Endodermal cell (in vitro differentiated cells): Measurements from ENCODE around the gene GTPBP6. TPM values are rescaled to one million over a fixed set of nuclear protein-coding genes. Genes with fewer than 3 reads are reported as not detected.
A peak's percentile ranks its signal among the peaks of the same experiment; 100 is the strongest.
"Not testable (repeated sequence)": the region's sequence is repeated elsewhere in the genome, so short reads cannot be mapped to it uniquely, and the experiment has no call there.

Experiments
- DNase-seq: peaks from one replicate; pipeline ENCODE4 v3.0.0-alpha.2; 2017
- H3K27ac ChIP-seq: 2 replicates; pipeline ENCODE4 v1.5.1; 2013; ENCODE audit warnings: mild to moderate bottlenecking, low read depth, low read length, moderate library complexity
- H3K27me3 ChIP-seq: 2 replicates; pipeline ENCODE4 v1.6.1; 2013; ENCODE audit warnings: mild to moderate bottlenecking, low read length, moderate library complexity; ENCODE audit not compliant: insufficient read depth, control insufficient read depth, poor library complexity, severe bottlenecking
- H3K36me3 ChIP-seq: 2 replicates; pipeline ENCODE4 v1.7.0; 2013; ENCODE audit warnings: mild to moderate bottlenecking, low read length, moderate library complexity; ENCODE audit not compliant: control insufficient read depth, insufficient read depth
- H3K4me1 ChIP-seq: one replicate; pipeline ENCODE4 v1.7.0; 2013; ENCODE audit warnings: low read length; ENCODE audit not compliant: control insufficient read depth, insufficient read depth
- H3K4me3 ChIP-seq: 2 replicates; pipeline ENCODE4 v1.5.1; 2013; ENCODE audit warnings: mild to moderate bottlenecking, low read length, moderate library complexity
- H3K9ac ChIP-seq: 2 replicates; pipeline ENCODE4 v1.6.1; 2013; ENCODE audit warnings: mild to moderate bottlenecking, low read length, moderate library complexity; ENCODE audit not compliant: poor library complexity, severe bottlenecking; ENCODE audit errors: extremely low read depth
- H3K9me3 ChIP-seq: 2 replicates; pipeline ENCODE4 v1.6.1; 2013; ENCODE audit warnings: mild to moderate bottlenecking, low read length, moderate library complexity; ENCODE audit not compliant: control insufficient read depth
- H3K27ac Mint-ChIP-seq: 2 replicates; pipeline ENCODE4 v1.8.0; 2020; ENCODE audit warnings: mixed read lengths
- H3K27me3 Mint-ChIP-seq: 2 replicates; pipeline ENCODE4 v1.8.0; 2021; ENCODE audit warnings: mild to moderate bottlenecking, mixed read lengths; ENCODE audit not compliant: insufficient read depth
- H3K36me3 Mint-ChIP-seq: 2 replicates; pipeline ENCODE4 v1.8.0; 2020; ENCODE audit warnings: low read depth, mixed read lengths
- H3K4me1 Mint-ChIP-seq: 2 replicates; pipeline ENCODE4 v1.8.0; 2020; ENCODE audit warnings: mixed read lengths
- H3K4me3 Mint-ChIP-seq: 2 replicates; pipeline ENCODE4 v1.8.0; 2020; ENCODE audit warnings: mild to moderate bottlenecking, moderate library complexity, mixed read lengths
- H3K9me3 Mint-ChIP-seq: 2 replicates; pipeline ENCODE4 v1.8.0; 2020; ENCODE audit warnings: mild to moderate bottlenecking, mixed read lengths
- WGBS, 2 experiments: methylation state at CpG; one replicate each; pipeline versions ENCODE4 v1.1.5 to v1.1.7; 2013; ENCODE audit warnings: missing lambda C conversion rate in 2 of 2, mixed read lengths in 1 of 2; ENCODE audit not compliant: insufficient coverage in 1 of 2, insufficient read length in 1 of 2; 5-methylcytosine and 5-hydroxymethylcytosine counted together
- total RNA-seq, 2 donors: library from RNA; stranded (reverse); fragmentation: NEBNext Ultra II Directional in 1 of 2; extraction: Animal tissue kit (Norgen Biotek cat#: 25700) in 1 of 2; gene quantifications; 2 replicates in 1 of 2; 3 replicates in 1 of 2; pipeline ENCODE4 v1.2.1, GENCODE V29; 2021
- TF ChIP-seq, protein P1 (sequence below): fragments of 200-600 bp; sonication (generic); conservative IDR thresholded peaks from 2 replicates; pipeline ENCODE4 v1.5.0; 2021; ENCODE audit warnings: antibody characterized with exemption, mild to moderate bottlenecking

Gene GTPBP6
- total RNA-seq, 2 donors from 2014 or later, result 58.8 to 61.0 TPM

DNA sequence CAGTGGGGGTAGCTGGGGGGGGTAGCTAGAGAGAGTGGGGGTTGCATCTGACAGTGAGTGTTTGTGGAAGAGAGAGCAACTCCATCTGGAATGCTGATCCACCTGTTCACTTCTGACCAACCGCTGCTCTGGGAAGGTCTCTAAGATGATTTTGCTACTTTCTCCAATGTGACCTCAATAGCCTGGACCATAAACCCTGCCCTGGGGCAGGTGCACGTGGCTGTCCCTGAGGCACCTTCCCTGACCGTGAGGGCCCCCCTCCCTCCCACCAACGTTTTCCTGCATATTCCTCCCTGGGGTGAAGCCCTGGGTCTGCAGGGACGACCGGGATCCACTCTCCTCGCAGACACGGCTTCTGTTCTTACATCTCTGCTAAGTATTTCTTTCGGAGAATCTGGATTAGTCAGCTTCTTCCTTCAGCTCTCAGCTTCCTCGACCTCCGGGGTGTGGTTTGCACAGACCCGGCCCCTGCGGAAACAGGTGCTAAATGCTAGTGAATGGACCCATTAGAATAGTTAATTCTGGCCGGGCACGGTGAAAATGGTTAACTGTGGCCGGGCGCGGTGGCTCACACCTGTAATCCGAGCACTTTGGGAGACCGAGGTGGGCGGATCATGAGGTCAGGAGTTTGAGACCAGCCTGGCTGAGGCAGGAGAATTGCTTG is 58.8 kb downstream of the GTPBP6 start:
- no peaks in the 10 kb centered on the region for H3K4me1 ChIP-seq
- no peaks in the 10 kb centered on the region for H3K36me3 ChIP-seq
- Mint-ChIP-seq H3K36me3 (no peaks in the 10 kb centered on the region), H3K4me3 (peak overlapping the region; percentile 36), H3K27me3 (no peaks in the 10 kb centered on the region), H3K27ac (peak overlapping the region; percentile 69), H3K9me3 (no peaks in the 10 kb centered on the region), H3K4me1 (peaks cover 13% of the 10 kb centered on the region)
- no peaks in the 10 kb centered on the region for H3K9me3 ChIP-seq
- WGBS, 2 experiments, result 63 to 66% methylated on average over 19 to 21 of the region's 21 CpGs
- no peak overlapping the region for H3K9ac ChIP-seq
- DNase-seq, result peak; percentile 94
- no peak overlapping the region for H3K4me3 ChIP-seq
- H3K27ac ChIP-seq, result no peak overlapping the region
- TF ChIP-seq, protein P1, sequence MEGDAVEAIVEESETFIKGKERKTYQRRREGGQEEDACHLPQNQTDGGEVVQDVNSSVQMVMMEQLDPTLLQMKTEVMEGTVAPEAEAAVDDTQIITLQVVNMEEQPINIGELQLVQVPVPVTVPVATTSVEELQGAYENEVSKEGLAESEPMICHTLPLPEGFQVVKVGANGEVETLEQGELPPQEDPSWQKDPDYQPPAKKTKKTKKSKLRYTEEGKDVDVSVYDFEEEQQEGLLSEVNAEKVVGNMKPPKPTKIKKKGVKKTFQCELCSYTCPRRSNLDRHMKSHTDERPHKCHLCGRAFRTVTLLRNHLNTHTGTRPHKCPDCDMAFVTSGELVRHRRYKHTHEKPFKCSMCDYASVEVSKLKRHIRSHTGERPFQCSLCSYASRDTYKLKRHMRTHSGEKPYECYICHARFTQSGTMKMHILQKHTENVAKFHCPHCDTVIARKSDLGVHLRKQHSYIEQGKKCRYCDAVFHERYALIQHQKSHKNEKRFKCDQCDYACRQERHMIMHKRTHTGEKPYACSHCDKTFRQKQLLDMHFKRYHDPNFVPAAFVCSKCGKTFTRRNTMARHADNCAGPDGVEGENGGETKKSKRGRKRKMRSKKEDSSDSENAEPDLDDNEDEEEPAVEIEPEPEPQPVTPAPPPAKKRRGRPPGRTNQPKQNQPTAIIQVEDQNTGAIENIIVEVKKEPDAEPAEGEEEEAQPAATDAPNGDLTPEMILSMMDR, result no peak
- no peaks in the 10 kb centered on the region for H3K27me3 ChIP-seq

DNA sequence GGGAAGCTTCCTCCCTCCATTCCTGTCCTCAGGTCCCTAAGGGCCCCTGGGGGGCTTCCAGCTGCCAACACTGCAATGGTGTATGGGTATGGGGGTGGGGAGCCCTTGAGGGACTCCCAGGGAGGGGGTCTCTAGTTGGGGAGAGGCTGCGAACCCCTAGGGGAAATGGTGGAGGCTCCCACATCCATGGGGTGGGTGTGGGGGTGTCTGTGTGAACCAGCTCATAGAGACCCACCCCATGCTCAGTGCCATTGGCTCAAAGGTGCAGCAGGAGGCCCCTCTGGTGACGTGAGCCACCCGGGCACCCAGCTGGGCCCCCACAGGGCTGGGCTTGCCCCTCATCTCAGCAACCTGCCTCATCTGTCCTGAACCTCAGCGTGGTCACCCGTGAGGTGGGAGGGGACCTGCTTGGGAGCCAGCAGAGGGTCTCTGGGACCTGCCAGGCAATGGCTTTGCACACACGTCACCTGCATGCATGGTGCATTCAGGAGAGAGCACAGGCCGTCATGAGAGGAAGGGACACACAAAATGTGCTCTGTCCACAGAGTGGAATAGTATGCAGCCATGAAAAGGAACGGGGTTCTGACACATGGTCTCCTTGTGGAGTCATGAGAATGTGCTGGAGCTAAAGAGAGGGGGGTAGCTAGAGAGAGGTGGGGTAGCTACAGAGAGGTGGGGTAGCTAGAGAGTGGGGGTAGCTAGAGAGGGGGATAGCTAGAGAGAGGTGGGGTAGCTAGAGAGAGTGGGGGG is 60.1 kb downstream of the GTPBP6 start:
- no peak overlapping the region for H3K27ac ChIP-seq
- H3K36me3 ChIP-seq, result no peaks in the 10 kb centered on the region
- H3K4me1 ChIP-seq, result no peaks in the 10 kb centered on the region
- Mint-ChIP-seq H3K9me3 (no peaks in the 10 kb centered on the region), H3K4me3 (no peak overlapping the region), H3K27me3 (no peaks in the 10 kb centered on the region), H3K36me3 (no peaks in the 10 kb centered on the region), H3K4me1 (peaks cover 13% of the 10 kb centered on the region), H3K27ac (no peak overlapping the region)
- no peaks in the 10 kb centered on the region for H3K9me3 ChIP-seq
- 83 to 96% methylated on average over 4 to 8 of the region's 8 CpGs for WGBS, 2 experiments
- TF ChIP-seq, protein P1, result no peak
- no peak overlapping the region for H3K4me3 ChIP-seq
- H3K27me3 ChIP-seq, result no peaks in the 10 kb centered on the region
- DNase-seq, result peak; percentile 32
- no peak overlapping the region for H3K9ac ChIP-seq

DNA sequence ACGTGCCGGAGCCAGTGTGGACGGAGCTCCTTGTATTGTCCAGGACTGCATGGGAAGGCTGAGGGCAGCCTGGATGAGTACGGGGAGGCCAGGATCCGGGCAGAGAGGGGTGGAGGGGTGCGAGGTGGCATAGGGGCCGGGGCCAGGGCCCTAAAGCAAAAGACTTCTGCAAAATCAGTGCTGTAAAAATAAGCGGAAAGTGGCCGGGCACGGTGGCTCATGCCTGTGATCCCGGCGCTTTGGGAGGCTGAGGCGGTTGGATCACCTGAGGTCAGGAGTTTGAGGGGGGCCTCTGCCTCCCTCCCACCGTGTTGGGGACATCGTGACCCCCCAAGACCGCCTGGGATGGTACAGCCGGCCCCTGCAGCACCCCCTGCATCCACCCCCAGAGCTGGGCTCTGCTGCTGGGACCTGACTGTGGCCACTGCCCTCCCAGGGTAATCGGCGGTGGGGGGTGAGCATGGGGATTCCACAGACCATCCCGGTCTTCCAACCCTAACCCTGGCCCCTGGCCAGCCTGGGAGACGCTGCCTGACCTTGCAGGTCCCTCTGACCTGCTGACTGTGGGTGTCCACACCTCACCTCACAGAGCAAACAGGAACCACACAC is 60.8 kb downstream of the GTPBP6 start:
- no peak overlapping the region for H3K9ac ChIP-seq
- Mint-ChIP-seq H3K4me3 (no peak overlapping the region), H3K36me3 (no peaks in the 10 kb centered on the region), H3K27me3 (no peaks in the 10 kb centered on the region), H3K4me1 (peaks cover 13% of the 10 kb centered on the region), H3K9me3 (peaks cover 6% of the 10 kb centered on the region), H3K27ac (no peak overlapping the region)
- H3K4me1 ChIP-seq, result no peaks in the 10 kb centered on the region
- H3K36me3 ChIP-seq, result no peaks in the 10 kb centered on the region
- no peaks in the 10 kb centered on the region for H3K27me3 ChIP-seq
- TF ChIP-seq, protein P1, result no peak
- H3K4me3 ChIP-seq, result no peak overlapping the region
- no peak overlapping the region for H3K27ac ChIP-seq
- peaks cover 6% of the 10 kb centered on the region for H3K9me3 ChIP-seq
- DNase-seq, result peak; percentile 45
- WGBS, 2 experiments, result 88 to 90% methylated on average over 15 to 21 of the region's 21 CpGs

DNA sequence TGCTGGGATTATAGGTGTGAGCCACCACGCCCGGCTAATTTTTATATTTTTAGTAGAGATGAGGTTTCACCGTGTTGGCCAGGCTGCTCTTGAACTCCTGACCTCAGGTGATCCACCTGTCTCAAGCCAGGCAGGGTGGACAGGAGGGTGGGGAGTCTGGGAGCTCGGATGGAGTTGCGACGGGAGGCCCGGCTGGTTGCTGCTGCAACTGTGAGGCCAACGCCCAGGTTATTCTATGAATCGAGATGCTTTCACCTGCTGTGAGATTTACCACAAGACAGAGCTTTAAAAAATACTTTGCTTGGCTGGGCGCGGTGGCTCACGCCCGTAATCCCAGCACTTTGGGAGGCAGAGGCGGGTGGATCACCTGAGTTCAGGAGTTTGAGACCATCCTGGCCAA is 61.5 kb downstream of the GTPBP6 start:
- H3K4me3 Mint-ChIP-seq, H3K4me3 ChIP-seq, H3K27ac ChIP-seq, H3K27ac Mint-ChIP-seq, H3K9ac ChIP-seq, H3K36me3 ChIP-seq, H3K36me3 Mint-ChIP-seq, H3K27me3 ChIP-seq, H3K4me1 ChIP-seq, H3K27me3 Mint-ChIP-seq: not testable (repeated sequence)
- Mint-ChIP-seq H3K9me3 (peaks cover 13% of the 10 kb centered on the region), H3K4me1 (peaks cover 16% of the 10 kb centered on the region)
- 95% methylated on average over 12 to 14 of the region's 14 CpGs for WGBS, 2 experiments
- peaks cover 14% of the 10 kb centered on the region for H3K9me3 ChIP-seq
- peak; percentile 16 for DNase-seq
